ENCODE results near the gene RAB39B.
"Not testable (repeated sequence)": the region's sequence is repeated elsewhere in the genome, so short reads cannot be mapped to it uniquely, and the experiment has no call there.

- TF ChIP-seq REST (IDR thresholded peaks at IDR 0.05; ENCODE audit: insufficient read depth in 1 of 2, low read depth in 2 of 2, low read length in 1 of 2); CTCF (IDR thresholded peaks at IDR 0.05); POLR2AphosphoS5 (IDR thresholded peaks at IDR 0.05; ENCODE audit: low read depth, low read length); TCF7L2 (IDR thresholded peaks at IDR 0.05; ENCODE audit: low read depth, low read length); SIN3A (IDR thresholded peaks at IDR 0.05; ENCODE audit: borderline replicate concordance, insufficient read depth, low read depth, low read length): not testable (repeated sequence)
Measured at GRCh38 chrX:155223746-155224145, 40.5 kb downstream of the RAB39B start.

Data from Panc1 (cell line).